ENCODE results near the gene SULF2. TPM values are rescaled to one million over a fixed set of nuclear protein-coding genes. Genes with fewer than 3 reads are reported as not detected.
A peak's percentile ranks its signal among the peaks of the same experiment; 100 is the strongest.

Gene SULF2
- total and polyA plus RNA-seq, 2 of the 13 experiments (the other 11 are each of a cell fraction or from before 2014, with no cell fraction given) = 7.2 to 50.9 TPM

GRCh38 chr20:47785854-47786764 lies 828 bp upstream of the SULF2 start (continued):
- TF ChIP-seq ZNF674 (CRISPR knock-in tag; IDR thresholded peaks at IDR 0.05; ENCODE audit: low read depth) (no peak), UBTF (CRISPR knock-in tag; IDR thresholded peaks at IDR 0.05) (peak; percentile 86), SP140L (CRISPR knock-in tag; IDR thresholded peaks at IDR 0.05; ENCODE audit: borderline replicate concordance) (no peak), ARNT2 (CRISPR knock-in tag; IDR thresholded peaks at IDR 0.05; ENCODE audit: low read depth) (0 out of 2 replicates have a peak, but pooled peaks have one; percentile 21), DNMT1 (CRISPR knock-in tag; IDR thresholded peaks at IDR 0.05) (0 out of 2 replicates have a peak, but pooled peaks have one; percentile 60), EEA1 (CRISPR knock-in tag; IDR thresholded peaks at IDR 0.05; ENCODE audit: borderline replicate concordance) (0 out of 2 replicates have a peak, but pooled peaks have one; percentile 37), ADNP (CRISPR knock-in tag; IDR thresholded peaks at IDR 0.05) (no peak), SNRNP70 (IDR thresholded peaks at IDR 0.05; ENCODE audit: low read depth, low read length) (no peak), DDIT3 (CRISPR knock-in tag; IDR thresholded peaks at IDR 0.05) (no peak), MEIS1 (CRISPR knock-in tag; IDR thresholded peaks at IDR 0.05; ENCODE audit: borderline replicate concordance) (no peak; the same call in 1 of the 2 replicates), RORA (CRISPR knock-in tag; IDR thresholded peaks at IDR 0.05) (no peak), ZNF3 (CRISPR knock-in tag; IDR thresholded peaks at IDR 0.05) (no peak), PCBP1 (IDR thresholded peaks at IDR 0.05; ENCODE audit: borderline replicate concordance, low read depth, low read length) (no peak), RNF219 (CRISPR knock-in tag; IDR thresholded peaks at IDR 0.05) (no peak), ZNF34 (CRISPR knock-in tag; IDR thresholded peaks at IDR 0.05; ENCODE audit: borderline replicate concordance) (0 out of 2 replicates have a peak, but pooled peaks have one; percentile 21), HNRNPLL (IDR thresholded peaks at IDR 0.05; ENCODE audit: low read depth, low read length, poor library complexity, severe bottlenecking) (peak; percentile 75), ZBTB49 (CRISPR knock-in tag; IDR thresholded peaks at IDR 0.05; ENCODE audit: borderline replicate concordance) (no peak), REXO4 (CRISPR knock-in tag; IDR thresholded peaks at IDR 0.05; ENCODE audit: borderline replicate concordance) (no peak), ARNTL (CRISPR knock-in tag; IDR thresholded peaks at IDR 0.05) (peak; percentile 82; the same call in 1 of the 2 replicates), THAP7 (CRISPR knock-in tag; IDR thresholded peaks at IDR 0.05) (no peak)

Measured in HepG2 (cell line).